Activated gamma-delta T cell treated with Interleukin-2 at 50 U/mL for 16 hours (primary cell): ENCODE data around the gene SLAMF7.
A peak's percentile ranks its signal among the peaks of the same experiment; 100 is the strongest.

Source experiments
- DNase-seq: peaks from one replicate; pipeline ENCODE4 v3.0.0-alpha.2; 2020

SLAMF7 gene

GRCh38 chr1:160747717-160748116 is 8.7 kb downstream of the SLAMF7 start:
- no peak for DNase-seq

GRCh38 chr1:160748181-160748877 is 9.3 kb downstream of the SLAMF7 start:
- no peak for DNase-seq

GRCh38 chr1:160748878-160749269 is 9.8 kb downstream of the SLAMF7 start:
- DNase-seq = no peak

- DNase-seq = no peak
Observed at GRCh38 chr1:160750608-160751007, 11.6 kb downstream of the SLAMF7 start.

- DNase-seq = no peak
Observed at GRCh38 chr1:160752406-160752805, 13.4 kb downstream of the SLAMF7 start.

- DNase-seq = no peak
Observed at GRCh38 chr1:160752924-160753323, 13.9 kb downstream of the SLAMF7 start.

GRCh38 chr1:160753594-160753993 is 14.5 kb downstream of the SLAMF7 start:
- no peak for DNase-seq

GRCh38 chr1:160755461-160755860 is 16.4 kb downstream of the SLAMF7 start:
- no peak for DNase-seq

- peak; percentile 58 for DNase-seq
Observed at GRCh38 chr1:160755911-160756848, 17.1 kb downstream of the SLAMF7 start.

GRCh38 chr1:160756849-160757201 is 17.8 kb downstream of the SLAMF7 start:
- no peak for DNase-seq

- no peak for DNase-seq
Observed at GRCh38 chr1:160758521-160758920, 19.5 kb downstream of the SLAMF7 start.

- no peak for DNase-seq
Observed at GRCh38 chr1:160759740-160760139, 20.7 kb downstream of the SLAMF7 start.

GRCh38 chr1:160761046-160761445 is 22.0 kb downstream of the SLAMF7 start:
- no peak for DNase-seq

- no peak for DNase-seq
Observed at GRCh38 chr1:160761886-160762285, 22.8 kb downstream of the SLAMF7 start.

GRCh38 chr1:160763993-160764392 is 24.9 kb downstream of the SLAMF7 start:
- DNase-seq = no peak

- no peak for DNase-seq
Observed at GRCh38 chr1:160767395-160768294, 28.6 kb downstream of the SLAMF7 start.

- peak; percentile 87 for DNase-seq
Observed at GRCh38 chr1:160768295-160768657, 29.2 kb downstream of the SLAMF7 start.

- DNase-seq = no peak
Observed at GRCh38 chr1:160772331-160772730, 33.3 kb downstream of the SLAMF7 start.

GRCh38 chr1:160773093-160773492 is 34.0 kb downstream of the SLAMF7 start:
- DNase-seq = no peak

- DNase-seq = no peak
Observed at GRCh38 chr1:160774886-160775719, 36.1 kb downstream of the SLAMF7 start.

- DNase-seq = no peak
Observed at GRCh38 chr1:160776178-160776577, 37.1 kb downstream of the SLAMF7 start.

- peak; percentile 35 for DNase-seq
Observed at GRCh38 chr1:160777486-160778089, 38.5 kb downstream of the SLAMF7 start.
